ENCODE measurements around the gene CA5A.

The CA5A gene

GRCh38 chr16:87844809-87845208, 91.5 kb downstream of the CA5A start:
- DNase-seq (no peak), ATAC-seq (replicated peaks) (no peak)
- peak overlapping the region in 1 of 2 donors; percentile 48 for H3K4me3 Mint-ChIP-seq
- peaks cover 97% of the 10 kb centered on the region for H3K36me3 Mint-ChIP-seq (ENCODE audit: insufficient read depth)
- no peaks in the 10 kb centered on the region for H3K27me3 Mint-ChIP-seq
- peaks cover 10 to 12% of the 10 kb centered on the region in 2 donors for H3K4me1 Mint-ChIP-seq (ENCODE audit: low read depth in 2 of 2)
- peak overlapping the region in 1 of 2 donors; percentile 98 for H3K27ac Mint-ChIP-seq
- H3K9me3 Mint-ChIP-seq, result no peaks in the 10 kb centered on the region

- H3K36me3 Mint-ChIP-seq (ENCODE audit: insufficient read depth), result peaks cover 97% of the 10 kb centered on the region
- peaks cover 10 to 12% of the 10 kb centered on the region in 2 donors for H3K4me1 Mint-ChIP-seq (ENCODE audit: low read depth in 2 of 2)
Observed at GRCh38 chr16:87844120-87844733, 92.1 kb downstream of the CA5A start.

GRCh38 chr16:87843678-87844105, 92.6 kb downstream of the CA5A start:
- H3K4me1 Mint-ChIP-seq (ENCODE audit: low read depth in 2 of 2), result peaks cover 9 to 10% of the 10 kb centered on the region in 2 donors
- H3K27me3 Mint-ChIP-seq, result no peaks in the 10 kb centered on the region
- peak overlapping the region in 1 of 2 donors; percentile 98 for H3K27ac Mint-ChIP-seq
- peaks cover 97% of the 10 kb centered on the region for H3K36me3 Mint-ChIP-seq (ENCODE audit: insufficient read depth)
- no peaks in the 10 kb centered on the region for H3K9me3 Mint-ChIP-seq
- no peak for ATAC-seq (replicated peaks)
- peak overlapping the region in 1 of 2 donors; percentile 48 for H3K4me3 Mint-ChIP-seq
- no peak for DNase-seq

More at GRCh38 chr16:87844120-87844733, 92.1 kb downstream of the CA5A start:
- DNase-seq (no peak), ATAC-seq (replicated peaks) (no peak)
- Mint-ChIP-seq H3K27me3 (no peaks in the 10 kb centered on the region), H3K9me3 (no peaks in the 10 kb centered on the region), H3K4me3 (peak overlapping the region in 1 of 2 donors; percentile 48), H3K27ac (peak overlapping the region in 1 of 2 donors; percentile 98)

GRCh38 chr16:87842209-87842869, 94.0 kb downstream of the CA5A start:
- peaks cover 97% of the 10 kb centered on the region for H3K36me3 Mint-ChIP-seq (ENCODE audit: insufficient read depth)
- H3K4me3 Mint-ChIP-seq, result peak overlapping the region in 1 of 2 donors; percentile 22
- ATAC-seq (replicated peaks) (no peak), DNase-seq (no peak)
- no peaks in the 10 kb centered on the region for H3K9me3 Mint-ChIP-seq
- peak overlapping the region in 1 of 2 donors; percentile 98 for H3K27ac Mint-ChIP-seq
- peaks cover 7 to 8% of the 10 kb centered on the region in 2 donors for H3K4me1 Mint-ChIP-seq (ENCODE audit: low read depth in 2 of 2)
- no peaks in the 10 kb centered on the region for H3K27me3 Mint-ChIP-seq

GRCh38 chr16:87841340-87842208, 94.8 kb downstream of the CA5A start:
- Mint-ChIP-seq H3K27me3 (no peaks in the 10 kb centered on the region), H3K4me1 (ENCODE audit: low read depth in 2 of 2) (peaks cover 6 to 7% of the 10 kb centered on the region in 2 donors), H3K36me3 (ENCODE audit: insufficient read depth) (peaks cover 97% of the 10 kb centered on the region), H3K4me3 (peak overlapping the region in 1 of 2 donors; percentile 8), H3K27ac (peak overlapping the region in 1 of 2 donors; percentile 98), H3K9me3 (no peaks in the 10 kb centered on the region)
- DNase-seq, result no peak
- no peak for ATAC-seq (replicated peaks)

GRCh38 chr16:87840271-87840978, 95.9 kb downstream of the CA5A start:
- Mint-ChIP-seq H3K27me3 (no peaks in the 10 kb centered on the region), H3K4me1 (ENCODE audit: low read depth in 2 of 2) (peaks cover 3 to 6% of the 10 kb centered on the region in 2 donors), H3K36me3 (ENCODE audit: insufficient read depth) (peaks cover 97% of the 10 kb centered on the region), H3K27ac (peak overlapping the region in 1 of 2 donors; percentile 96), H3K9me3 (no peaks in the 10 kb centered on the region), H3K4me3 (peak overlapping the region in 1 of 2 donors; percentile 38)
- DNase-seq, result no peak
- ATAC-seq (replicated peaks), result no peak

- Mint-ChIP-seq H3K27me3 (no peaks in the 10 kb centered on the region), H3K36me3 (ENCODE audit: insufficient read depth) (peaks cover 98% of the 10 kb centered on the region), H3K27ac (peak overlapping the region; percentile 46 to 96), H3K9me3 (no peaks in the 10 kb centered on the region), H3K4me3 (peak overlapping the region in 1 of 2 donors; percentile 58), H3K4me1 (ENCODE audit: low read depth in 2 of 2) (peaks cover 3 to 4% of the 10 kb centered on the region in 2 donors)
- no peak for ATAC-seq (replicated peaks)
- no peak for DNase-seq
Observed at GRCh38 chr16:87839542-87840270, 96.6 kb downstream of the CA5A start.

GRCh38 chr16:87838643-87839541, 97.4 kb downstream of the CA5A start:
- no peak for ATAC-seq (replicated peaks)
- Mint-ChIP-seq H3K36me3 (ENCODE audit: insufficient read depth) (peaks cover 98% of the 10 kb centered on the region), H3K4me1 (ENCODE audit: low read depth in 2 of 2) (peaks cover 3 to 5% of the 10 kb centered on the region in 2 donors), H3K27me3 (no peaks in the 10 kb centered on the region), H3K9me3 (no peaks in the 10 kb centered on the region), H3K27ac (peak overlapping the region in 1 of 2 donors; percentile 96), H3K4me3 (peak overlapping the region in 1 of 2 donors; percentile 58)
- no peak for DNase-seq

All from effector memory CD8-positive, alpha-beta T cell (primary cell).